Cardiac muscle cell (in vitro differentiated cells and primary cell): ENCODE measurements around the gene HPCAL4. TPM values are rescaled to one million over a fixed set of nuclear protein-coding genes. Genes with fewer than 3 reads are reported as not detected.

ENCODE experiments used
- DNase-seq, 2 donors: peaks; one replicate each; pipeline versions ENCODE4 v3.0.0 to v3.0.0-alpha.2; 2010 to 2017; ENCODE audit warnings: low read depth in 1 of 2, low spot score in 1 of 2
- H3K27ac ChIP-seq: fragments of 200-600 bp; sonication (generic); 2 replicates; pipeline ENCODE4 v1.5.1; 2016
- H3K27me3 ChIP-seq: fragments of 200-600 bp; sonication (generic); 2 replicates; pipeline ENCODE4 v1.6.0; 2016; ENCODE audit warnings: control low read depth
- H3K36me3 ChIP-seq: fragments of 200-600 bp; sonication (generic); 2 replicates; pipeline ENCODE4 v1.5.1; 2016; ENCODE audit warnings: control low read depth
- H3K4me1 ChIP-seq: fragments of 200-600 bp; sonication (generic); 2 replicates; pipeline ENCODE4 v1.8.1; 2017; ENCODE audit warnings: low read depth, mild to moderate bottlenecking, mixed run types
- H3K4me3 ChIP-seq: fragments of 200-600 bp; sonication (generic); 2 replicates; pipeline ENCODE4 v1.5.1; 2016; ENCODE audit warnings: mild to moderate bottlenecking
- H3K9me3 ChIP-seq: fragments of 200-600 bp; sonication (generic); 2 replicates; pipeline ENCODE4 v1.5.1; 2017; ENCODE audit warnings: low read depth, mild to moderate bottlenecking, control low read depth
- CTCF ChIP-seq: IDR thresholded peaks from 2 replicates; pipeline ENCODE4 v1.5.1; 2012; ENCODE audit warnings: low read depth, mild to moderate bottlenecking, low read length
- polyA plus RNA-seq: library from polyadenylated mRNA; unstranded; fragments of >200 nt; fragmentation: Nextera tagmentation; extraction: Ambion mirVana; gene quantifications from 2 replicates; pipeline ENCODE4 v1.2.1, GENCODE V29; 2016
- total RNA-seq: library from RNA; depleted of rRNA; stranded (reverse); fragments of >200 nt; gene quantifications from 2 replicates; pipeline ENCODE4 v1.2.3, GENCODE V29; 2016

HPCAL4 gene
- total and polyA plus RNA-seq, 2 experiments from 2014 or later: 0.06 to 0.09 TPM

- H3K27me3 ChIP-seq: peaks cover 97% of the 10 kb centered on the region
- no peaks in the 10 kb centered on the region for H3K36me3 ChIP-seq
- H3K27ac ChIP-seq: no peak overlapping the region
- TF ChIP-seq CTCF: no peak
- H3K4me3 ChIP-seq: no peak overlapping the region
- H3K9me3 ChIP-seq: no peaks in the 10 kb centered on the region
- no peaks in the 10 kb centered on the region for H3K4me1 ChIP-seq
- DNase-seq: peak in 1 of 2 donors; percentile 27
These were observed 41.5 kb upstream of the HPCAL4 start for GRCh38 chr1:39732730-39733129.

GRCh38 chr1:39729842-39730241 lies 38.6 kb upstream of the HPCAL4 start:
- H3K4me3 ChIP-seq: no peak overlapping the region
- H3K9me3 ChIP-seq: no peaks in the 10 kb centered on the region
- H3K4me1 ChIP-seq: no peaks in the 10 kb centered on the region
- H3K36me3 ChIP-seq: no peaks in the 10 kb centered on the region
- peaks cover 100% of the 10 kb centered on the region for H3K27me3 ChIP-seq
- peak in 1 of 2 donors; percentile 43 for DNase-seq
- TF ChIP-seq CTCF: no peak
- no peak overlapping the region for H3K27ac ChIP-seq

- H3K4me3 ChIP-seq: no peak overlapping the region
- no peak overlapping the region for H3K27ac ChIP-seq
- TF ChIP-seq CTCF: no peak
- no peaks in the 10 kb centered on the region for H3K4me1 ChIP-seq
- DNase-seq: peak in 1 of 2 donors; percentile 44
- no peaks in the 10 kb centered on the region for H3K36me3 ChIP-seq
- H3K9me3 ChIP-seq: no peaks in the 10 kb centered on the region
- peaks cover 100% of the 10 kb centered on the region for H3K27me3 ChIP-seq
These were observed 37.8 kb upstream of the HPCAL4 start for GRCh38 chr1:39729030-39729429.

- H3K9me3 ChIP-seq: no peaks in the 10 kb centered on the region
- no peak for DNase-seq
- no peaks in the 10 kb centered on the region for H3K4me1 ChIP-seq
- H3K27ac ChIP-seq: no peak overlapping the region
- no peak overlapping the region for H3K4me3 ChIP-seq
- H3K36me3 ChIP-seq: no peaks in the 10 kb centered on the region
- no peak for TF ChIP-seq CTCF
- peaks cover 100% of the 10 kb centered on the region for H3K27me3 ChIP-seq
These were observed 36.7 kb upstream of the HPCAL4 start for GRCh38 chr1:39727932-39728317.

- H3K27me3 ChIP-seq: peaks cover 100% of the 10 kb centered on the region
These were observed 36.1 kb upstream of the HPCAL4 start for GRCh38 chr1:39727221-39727931.

More at GRCh38 chr1:39727221-39727931, 36.1 kb upstream of the HPCAL4 start:
- H3K4me1 ChIP-seq: no peaks in the 10 kb centered on the region
- no peak overlapping the region for H3K4me3 ChIP-seq
- TF ChIP-seq CTCF: no peak
- H3K27ac ChIP-seq: no peak overlapping the region
- no peaks in the 10 kb centered on the region for H3K36me3 ChIP-seq
- no peaks in the 10 kb centered on the region for H3K9me3 ChIP-seq
- DNase-seq: no peak
